Fibroblast of lung (primary cell): ENCODE data around the gene RRAS. TPM values are rescaled to one million over a fixed set of nuclear protein-coding genes. Genes with fewer than 3 reads are reported as not detected.

Experiments used
- DNase-seq, 2 donors: peaks; one replicate each; pipeline versions ENCODE4 v3.0.0 to v3.0.0-alpha.2; 2010; ENCODE audit warnings: low read depth in 2 of 2
- H2AFZ ChIP-seq: 2 replicates; pipeline ENCODE4 v1.5.1; 2012; ENCODE audit warnings: low read length, control low read depth, inconsistent platforms
- H3K27ac ChIP-seq: 2 replicates; pipeline ENCODE4 v1.5.1; 2011; ENCODE audit warnings: low read length, control low read depth; ENCODE audit not compliant: insufficient read depth
- H3K27me3 ChIP-seq: 2 replicates; pipeline ENCODE4 v1.5.1; 2011; ENCODE audit warnings: mild to moderate bottlenecking, low read length; ENCODE audit not compliant: control insufficient read depth, insufficient read depth
- H3K36me3 ChIP-seq: 2 replicates; pipeline ENCODE4 v1.5.1; 2011; ENCODE audit warnings: low read length; ENCODE audit not compliant: control insufficient read depth, insufficient read depth
- H3K4me1 ChIP-seq: 2 replicates; pipeline ENCODE4 v1.5.1; 2011; ENCODE audit warnings: low read length; ENCODE audit not compliant: control insufficient read depth, insufficient read depth; ENCODE audit errors: extremely low read depth
- H3K4me2 ChIP-seq: 2 replicates; pipeline ENCODE4 v1.5.1; 2011; ENCODE audit warnings: low read length, control low read depth; ENCODE audit not compliant: insufficient read depth; ENCODE audit errors: extremely low read depth
- H3K4me3 ChIP-seq, 4 experiments: fragments of 200-600 bp in 1 of 4; sonication (generic) in 1 of 4; replicated peaks in 1 of 4; 2 replicates each; pipeline ENCODE4 v1.5.1; 2011 to 2016; ENCODE audit warnings: low read length in 4 of 4, low read depth in 3 of 4, mild to moderate bottlenecking in 3 of 4, control low read depth in 2 of 4, inconsistent platforms in 1 of 4, mixed read lengths in 1 of 4; ENCODE audit not compliant: insufficient read depth in 1 of 4; ENCODE audit errors: control extremely low read depth in 1 of 4
- H3K79me2 ChIP-seq: 2 replicates; pipeline ENCODE4 v1.5.1; 2012; ENCODE audit warnings: mild to moderate bottlenecking, low read length, inconsistent platforms; ENCODE audit not compliant: control insufficient read depth, insufficient read depth
- H3K9ac ChIP-seq: 2 replicates; pipeline ENCODE4 v1.5.1; 2011; ENCODE audit warnings: mild to moderate bottlenecking, low read length, control low read depth; ENCODE audit not compliant: insufficient read depth
- H3K9me3 ChIP-seq: 2 replicates; pipeline ENCODE4 v1.5.1; 2012; ENCODE audit warnings: low read depth, low read length; ENCODE audit not compliant: control insufficient read depth, insufficient read depth
- H4K20me1 ChIP-seq: 2 replicates; pipeline ENCODE4 v1.5.1; 2011; ENCODE audit warnings: low read length; ENCODE audit not compliant: control insufficient read depth, insufficient read depth; ENCODE audit errors: extremely low read depth
- CTCF ChIP-seq, 2 donors: IDR thresholded peaks in 1 of 2; conservative IDR thresholded peaks in 1 of 2; 1 replicate in 1 of 2; 2 replicates in 1 of 2; pipeline ENCODE4 v1.5.1; 2011 to 2012; ENCODE audit warnings: low read length in 2 of 2, control low read depth in 1 of 2, inconsistent platforms in 1 of 2, low read depth in 1 of 2, mild to moderate bottlenecking in 1 of 2
- EZH2 ChIP-seq: IDR thresholded peaks from 2 replicates; pipeline ENCODE4 v1.5.1; 2012; ENCODE audit warnings: low read length, control low read depth, mild to moderate bottlenecking; ENCODE audit errors: missing control alignments
- polyA plus RNA-seq, 2 donors: library from polyadenylated mRNA; depleted of rRNA in 1 of 2; stranded (reverse) in 1 of 2; unstranded in 1 of 2; fragments of >200 nt; gene quantifications; 2 replicates each; pipeline ENCODE4 v1.2.1, GENCODE V29; 2011 to 2012; ENCODE audit warnings: missing spikeins in 1 of 2
- total RNA-seq: library from RNA; depleted of rRNA; stranded (reverse); fragments of >200 nt; gene quantifications from 2 replicates; pipeline ENCODE4 v1.2.1, GENCODE V29; 2014

The RRAS gene
- total and polyA plus RNA-seq, 2 donors (not counting 1 experiment from before 2014, with no cell fraction given) = 60.1 to 129 TPM

GRCh38 chr19:49590071-49590970 lies 49.6 kb downstream of the RRAS start:
- no peaks in the 10 kb centered on the region for H3K27me3 ChIP-seq

GRCh38 chr19:49589502-49589905 lies 50.4 kb downstream of the RRAS start:
- Histone ChIP-seq H3K4me1 (peaks cover 6% of the 10 kb centered on the region), H4K20me1 (no peaks in the 10 kb centered on the region), H3K27ac (no peak overlapping the region), H3K36me3 (peaks cover 4% of the 10 kb centered on the region), H3K4me3 (no peak overlapping the region), H3K9me3 (no peaks in the 10 kb centered on the region), H3K9ac (no peak overlapping the region), H3K27me3 (no peaks in the 10 kb centered on the region), H2AFZ (no peak overlapping the region), H3K79me2 (peaks cover 23% of the 10 kb centered on the region), H3K4me2 (no peak overlapping the region)
- no peak for DNase-seq
- TF ChIP-seq EZH2 (no peak), CTCF (conservative IDR thresholded peaks at IDR 0.05 in 1 of 2, IDR thresholded peaks at IDR 0.05 in 1 of 2; ENCODE audit: low read depth in 1 of 2, low read length in 2 of 2) (no peak)

More at GRCh38 chr19:49590071-49590970, 49.6 kb downstream of the RRAS start:
- peak overlapping the region; percentile 100 for H3K4me2 ChIP-seq
- peak overlapping the region; percentile 49 to 90 (median 75) for H3K4me3 ChIP-seq
- DNase-seq = peak; percentile 96
- peaks cover 25% of the 10 kb centered on the region for H3K79me2 ChIP-seq
- peak overlapping the region; percentile 60 for H3K9ac ChIP-seq
- peak overlapping the region; percentile 63 for H2AFZ ChIP-seq
- H4K20me1 ChIP-seq = no peaks in the 10 kb centered on the region
- TF ChIP-seq EZH2 (no peak), CTCF (conservative IDR thresholded peaks at IDR 0.05 in 1 of 2, IDR thresholded peaks at IDR 0.05 in 1 of 2; ENCODE audit: low read depth in 1 of 2, low read length in 2 of 2) (peak in 1 of 2 donors; percentile 13)
- peaks cover 6% of the 10 kb centered on the region for H3K4me1 ChIP-seq
- no peaks in the 10 kb centered on the region for H3K9me3 ChIP-seq
- H3K27ac ChIP-seq = peak overlapping the region; percentile 70
- peaks cover 7% of the 10 kb centered on the region for H3K36me3 ChIP-seq

- DNase-seq = no peak
- Histone ChIP-seq H2AFZ (no peak overlapping the region), H4K20me1 (no peaks in the 10 kb centered on the region), H3K79me2 (peaks cover 16% of the 10 kb centered on the region), H3K9ac (no peak overlapping the region), H3K27ac (no peak overlapping the region), H3K4me2 (no peak overlapping the region), H3K36me3 (no peaks in the 10 kb centered on the region), H3K9me3 (no peaks in the 10 kb centered on the region), H3K27me3 (no peaks in the 10 kb centered on the region), H3K4me1 (peaks cover 4% of the 10 kb centered on the region), H3K4me3 (no peak overlapping the region)
- TF ChIP-seq EZH2 = no peak
- TF ChIP-seq CTCF (conservative IDR thresholded peaks at IDR 0.05 in 1 of 2, IDR thresholded peaks at IDR 0.05 in 1 of 2; ENCODE audit: low read depth in 1 of 2, low read length in 2 of 2) = no peak
Measured at GRCh38 chr19:49588365-49589122, 51.4 kb downstream of the RRAS start.
